Measurements from ENCODE around the gene LAMB4.

The LAMB4 gene

GRCh38 chr7:108102671-108103312 lies 27.4 kb downstream of the LAMB4 start:
- DNase-seq: no peak

DNA sequence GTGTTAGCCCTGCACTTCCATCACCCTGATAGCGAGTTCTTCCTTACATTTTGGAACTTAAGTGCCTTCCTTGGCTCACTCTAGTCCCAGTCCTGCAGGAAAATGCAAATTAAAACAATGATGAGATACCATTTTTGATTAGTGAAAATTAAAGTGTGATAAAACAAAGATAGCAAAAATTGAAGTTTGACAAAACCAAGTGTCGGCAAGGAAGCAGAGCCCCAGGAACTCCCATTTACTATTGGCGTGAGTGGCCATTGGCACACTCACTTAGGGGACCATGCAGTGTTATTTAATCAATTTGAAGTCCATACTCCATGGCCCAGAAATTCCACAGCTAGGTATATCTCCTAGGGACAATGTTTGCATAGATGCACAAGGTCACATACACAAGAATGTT lies 28.4 kb downstream of the LAMB4 start:
- DNase-seq: no peak

DNA sequence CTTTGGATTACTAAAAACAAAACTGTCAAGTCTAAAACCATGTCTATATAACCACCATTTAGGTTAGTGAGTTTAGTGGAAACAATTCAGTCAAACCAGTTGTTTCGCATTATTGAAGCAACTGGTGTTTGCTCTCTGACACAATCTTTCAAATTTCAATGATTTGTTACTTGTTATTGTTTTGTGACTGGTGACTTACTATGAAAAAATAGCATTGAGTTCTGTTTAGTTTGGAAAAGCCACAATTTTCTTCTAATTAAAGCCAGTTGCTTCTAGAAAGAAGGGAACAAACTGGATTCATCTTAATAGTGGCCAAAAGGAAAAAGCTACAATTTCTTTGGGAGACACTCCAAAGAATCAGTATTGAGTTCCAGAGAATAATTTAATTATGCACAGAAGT lies 30.4 kb downstream of the LAMB4 start:
- no peak for DNase-seq

GRCh38 chr7:108097703-108098102 lies 32.5 kb downstream of the LAMB4 start:
- DNase-seq: no peak

DNA sequence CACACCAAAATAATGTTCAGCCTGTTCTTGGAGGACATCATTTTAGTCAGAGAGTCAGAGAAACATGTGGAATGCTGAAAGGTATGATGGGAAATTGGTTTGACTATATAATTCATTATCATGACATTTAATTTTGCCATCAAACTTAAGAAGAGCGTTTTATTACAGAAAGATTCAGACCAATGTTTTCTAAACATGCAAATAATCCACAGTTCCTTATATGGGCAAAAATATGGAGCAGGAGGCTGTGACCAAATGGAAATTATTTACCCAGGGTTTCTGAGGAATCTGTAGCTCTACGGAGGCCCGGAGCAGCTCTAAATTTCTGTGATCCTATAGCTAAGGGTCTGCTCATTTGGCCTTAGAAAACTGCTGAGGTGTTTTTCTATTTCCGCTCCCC lies 33.2 kb downstream of the LAMB4 start:
- no peak for DNase-seq

DNA sequence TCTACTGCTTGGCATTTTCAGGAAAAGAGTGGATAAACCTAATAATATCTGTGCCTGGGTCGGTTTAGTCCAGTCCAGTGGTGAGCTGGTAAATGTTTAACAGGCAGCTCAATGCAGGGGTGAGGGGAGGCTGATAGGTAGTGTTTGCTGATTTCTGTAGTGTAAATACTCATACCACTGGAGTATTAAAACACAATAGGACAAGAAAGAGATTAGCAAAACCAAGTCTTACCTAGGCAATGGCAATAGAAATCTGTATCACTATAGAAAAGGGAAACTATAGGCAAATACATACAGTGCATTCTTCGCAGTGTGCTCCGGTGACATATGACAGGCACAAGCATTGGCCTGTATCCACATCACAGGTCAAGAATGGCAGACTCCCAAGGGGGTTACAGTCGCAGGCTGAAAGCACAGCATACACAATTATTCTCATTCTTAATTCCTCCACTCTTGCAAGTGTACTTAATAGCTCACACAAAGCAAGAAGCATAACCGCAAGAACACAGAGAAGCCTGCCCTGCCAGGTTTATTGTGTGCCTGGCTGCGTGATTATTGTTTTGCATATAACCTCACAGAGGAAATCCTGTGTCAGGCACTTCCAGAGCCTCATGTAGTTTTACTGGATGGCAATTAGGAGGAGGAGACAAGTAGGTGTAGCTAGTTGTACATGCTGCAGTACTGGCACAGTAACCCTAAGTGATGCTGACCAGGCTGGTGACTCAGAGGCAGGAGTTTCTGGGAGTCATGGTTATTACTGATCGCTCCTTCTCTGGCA lies 35.0 kb downstream of the LAMB4 start:
- DNase-seq: no peak

GRCh38 chr7:108094346-108094745 lies 35.8 kb downstream of the LAMB4 start:
- DNase-seq: no peak

DNA sequence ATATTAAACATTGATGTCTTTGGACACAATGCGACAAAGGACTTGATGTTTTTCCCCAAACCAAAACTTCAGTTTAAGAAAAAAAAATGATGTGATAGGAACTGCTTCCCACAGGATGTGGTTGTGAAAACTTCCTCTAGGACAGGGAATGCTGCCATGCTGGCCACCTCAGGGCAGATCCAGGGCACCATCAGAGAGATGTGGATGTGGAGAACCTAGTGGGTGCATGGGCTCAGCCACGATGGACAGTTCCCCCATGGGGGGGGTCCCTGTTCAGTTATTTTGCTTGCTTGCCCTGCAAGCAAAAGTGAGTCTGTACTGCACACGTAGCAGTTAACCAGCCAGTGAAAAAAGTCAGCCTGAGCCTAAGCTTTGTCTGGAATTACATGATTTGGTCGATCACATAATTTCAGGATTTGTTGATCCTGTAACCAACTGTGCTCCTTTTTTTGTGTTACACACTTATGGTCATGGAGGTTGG lies 36.3 kb downstream of the LAMB4 start:
- no peak for DNase-seq

- no peak for DNase-seq
Measured at GRCh38 chr7:108093341-108093740, 36.8 kb downstream of the LAMB4 start.

- no peak for DNase-seq
Measured at GRCh38 chr7:108091461-108091831, 38.7 kb downstream of the LAMB4 start.

DNA sequence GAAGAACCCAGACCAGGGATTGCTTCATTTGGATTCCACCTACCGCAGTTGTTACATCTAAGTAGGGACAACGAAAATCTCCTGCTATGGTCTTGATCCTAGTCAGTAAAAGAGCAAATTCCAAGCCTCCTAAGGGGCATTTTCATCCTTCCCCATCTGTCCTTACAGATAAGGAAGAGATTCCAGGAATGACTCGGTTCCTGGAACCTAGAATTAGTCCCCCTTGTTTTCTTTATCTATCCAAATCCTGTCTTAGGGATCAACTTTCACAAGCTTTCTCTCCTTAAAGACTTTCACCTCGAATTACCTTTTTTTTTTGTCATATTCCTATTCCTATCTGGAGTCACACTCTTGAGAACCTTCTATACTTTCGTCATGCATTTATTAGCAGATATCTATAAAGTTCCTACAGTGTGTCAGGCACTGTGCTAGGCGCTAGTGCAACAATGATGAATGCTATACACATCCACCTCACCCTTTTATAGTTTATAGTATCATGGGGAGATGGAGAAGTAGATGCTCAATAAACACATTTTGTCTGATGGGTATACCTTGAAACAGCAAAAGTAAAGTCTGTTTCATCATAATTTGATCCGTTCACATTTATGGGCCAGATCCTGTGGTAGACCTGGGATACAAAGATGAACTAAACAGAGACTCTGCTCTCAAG lies 39.2 kb downstream of the LAMB4 start:
- no peak for DNase-seq

DNA sequence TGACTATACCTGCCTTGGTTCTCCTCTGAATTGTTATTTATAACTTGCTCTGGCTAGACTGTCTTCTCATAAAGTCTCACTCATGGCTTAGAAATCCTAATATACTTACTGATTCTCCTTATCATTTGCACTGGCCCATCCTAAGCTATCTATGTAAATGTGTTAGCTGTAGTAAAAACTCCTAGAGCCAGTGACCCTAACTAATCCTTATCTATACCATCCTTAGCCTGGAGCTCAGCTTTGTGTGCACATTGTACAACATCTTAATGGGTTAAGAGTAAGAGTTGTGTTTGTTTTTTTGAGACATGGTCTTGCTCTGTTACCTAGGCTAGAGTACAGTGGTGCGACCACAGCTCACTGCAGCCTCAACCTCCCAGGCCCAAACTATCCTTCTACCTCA lies 40.8 kb downstream of the LAMB4 start:
- no peak for DNase-seq

DNA sequence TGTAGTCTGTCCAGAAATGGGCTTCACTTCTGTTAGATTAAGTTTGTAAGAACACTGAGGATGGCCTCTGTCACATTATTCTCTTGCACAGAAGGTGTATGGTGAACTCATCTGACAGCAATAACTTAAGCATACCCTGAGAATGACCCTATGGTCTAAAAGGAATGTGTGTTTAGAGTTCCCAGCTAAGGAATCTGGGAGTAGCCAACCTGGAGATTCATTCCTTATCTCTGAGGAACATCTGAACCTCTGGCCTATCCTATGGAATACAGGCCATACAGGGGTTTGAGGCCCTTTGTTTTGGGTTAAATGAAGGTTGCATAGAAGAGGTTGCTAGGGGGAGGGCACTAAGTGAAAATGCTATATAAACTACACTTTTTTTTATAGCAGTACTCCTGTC lies 41.4 kb downstream of the LAMB4 start:
- DNase-seq: no peak

GRCh38 chr7:108087778-108088177 lies 42.4 kb downstream of the LAMB4 start:
- no peak for DNase-seq

GRCh38 chr7:108086962-108087361 lies 43.2 kb downstream of the LAMB4 start:
- no peak for DNase-seq

- DNase-seq: no peak
Measured at GRCh38 chr7:108086546-108086945, 43.6 kb downstream of the LAMB4 start.

DNA sequence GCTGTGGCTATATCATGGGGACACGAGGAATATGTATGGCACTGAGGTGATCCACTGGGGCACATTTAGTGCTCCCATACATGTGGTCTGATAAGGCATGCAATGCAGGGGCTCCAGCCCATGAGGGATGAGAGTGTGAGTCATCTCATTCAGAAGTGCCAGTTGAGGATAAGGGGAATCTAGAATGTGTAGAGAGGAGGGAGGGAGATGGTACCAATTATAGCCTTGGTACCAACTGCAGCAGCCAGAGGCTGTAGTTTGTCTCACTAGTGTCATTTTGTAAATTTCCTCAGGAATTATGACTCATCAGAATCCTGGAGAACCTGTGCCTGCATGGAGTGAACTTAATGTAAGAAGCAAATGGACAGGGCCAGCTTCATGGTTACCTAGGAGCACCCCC lies 46.2 kb downstream of the LAMB4 start:
- DNase-seq: no peak

- DNase-seq: no peak
Measured at GRCh38 chr7:108079648-108080591, 50.2 kb downstream of the LAMB4 start.

DNA sequence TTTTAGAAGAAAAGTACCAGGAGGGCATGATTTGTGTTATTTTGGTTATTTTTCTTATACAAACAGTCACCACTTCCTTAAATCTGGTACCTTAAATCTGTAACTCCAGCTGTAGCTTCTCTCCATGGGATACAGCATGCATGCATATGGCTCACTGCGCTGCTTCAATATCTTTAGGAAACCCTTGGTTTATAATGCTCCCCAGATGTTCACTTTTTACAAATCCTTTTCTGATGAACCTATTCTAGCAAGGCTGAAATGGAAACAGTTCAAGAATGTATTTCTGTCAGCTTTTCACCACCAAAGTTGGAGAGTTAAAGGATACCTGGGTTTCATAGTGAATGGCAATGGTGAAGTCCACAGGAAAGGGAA lies 50.9 kb downstream of the LAMB4 start:
- DNase-seq: no peak

DNA sequence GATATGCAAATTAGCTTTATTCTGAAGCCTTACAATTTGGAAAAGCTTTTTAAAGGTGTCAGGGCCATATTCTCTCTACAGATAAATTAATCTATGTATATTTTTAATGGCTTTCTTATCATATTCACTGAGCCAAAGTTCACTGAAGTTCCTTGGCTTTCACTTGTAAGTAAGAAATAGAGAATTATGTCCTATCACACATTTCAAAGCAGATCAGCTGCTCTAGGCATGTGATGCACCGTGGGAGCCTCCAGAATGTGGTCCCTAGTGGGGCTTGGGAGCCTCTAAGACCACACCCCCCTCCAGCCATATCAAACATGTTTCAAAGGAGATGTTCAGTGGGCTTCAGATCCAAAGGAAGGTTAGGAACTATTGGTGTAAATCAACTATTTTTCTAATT lies 51.5 kb downstream of the LAMB4 start:
- DNase-seq: no peak

GRCh38 chr7:108078211-108078673 lies 51.9 kb downstream of the LAMB4 start:
- no peak for DNase-seq

- no peak for DNase-seq
Measured at GRCh38 chr7:108077709-108078108, 52.5 kb downstream of the LAMB4 start.

DNA sequence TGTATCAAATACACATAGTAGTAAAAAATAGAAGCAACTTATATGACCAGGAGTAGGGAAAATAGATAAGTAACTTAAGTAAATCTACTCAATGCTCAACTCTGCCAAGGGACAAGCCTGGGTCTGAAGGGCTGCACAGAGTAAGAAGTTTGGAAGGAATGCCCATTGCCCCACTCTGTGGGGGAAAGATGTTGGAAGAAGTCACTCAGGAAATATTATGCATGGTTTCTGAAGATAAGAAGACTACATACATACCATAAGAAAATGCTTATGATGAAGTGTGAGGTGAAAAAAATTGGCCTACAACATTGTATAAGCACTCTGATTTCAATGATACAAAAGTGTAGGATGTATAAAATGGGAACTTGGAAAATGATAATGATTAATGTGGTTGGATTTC lies 54.0 kb downstream of the LAMB4 start:
- DNase-seq: no peak
